ENCODE data around the gene PHACTR1.

- TF ChIP-seq CTCF (IDR thresholded peaks at IDR 0.05) (no peak), POLR2A (IDR thresholded peaks at IDR 0.05) (no peak), POLR2AphosphoS5 (IDR thresholded peaks at IDR 0.05) (no peak)
These were observed 18.3 kb upstream of the PHACTR1 start for GRCh38 chr6:12698298-12698697.

Data from stomach (tissue), 4 donors.